Right lobe of liver (tissue), 4 donors: Measurements from ENCODE around the gene EPB41.

Source experiments
- CTCF ChIP-seq, 4 donors: fragments of 200-600 bp in 3 of 4; fragments of 450-650 bp in 1 of 4; IDR thresholded peaks; one replicate each; pipeline versions ENCODE4 v1.5.1 to v1.8.0; 2016 to 2022; ENCODE audit warnings: antibody characterized with exemption in 4 of 4, mild to moderate bottlenecking in 2 of 4
- POLR2A ChIP-seq: fragments of 450-650 bp; IDR thresholded peaks from one replicate; pipeline ENCODE4 v1.6.1; 2017; ENCODE audit warnings: antibody characterized with exemption, mild to moderate bottlenecking
- donor health status: DM: no; HTN: no; CAD: no.
- donor health status: DM: no; HTN: no; CAD: no.
- donor health status: DM: no; HTN: yes; CAD: no.

- TF ChIP-seq CTCF (IDR thresholded peaks at IDR 0.05) (no peak), POLR2A (no peak)
Measured at GRCh38 chr1:29105822-29106221, 191.5 kb downstream of the EPB41 start.
